DLD1 (cell line): Measurements from ENCODE around the gene KDM6A.
"Not testable (repeated sequence)": the region's sequence is repeated elsewhere in the genome, so short reads cannot be mapped to it uniquely, and the experiment has no call there.

Source experiments
- in situ Hi-C: cut with HindIII; loops from 2 replicates; pipeline ENCODE4 v1.10.0; 2017; ENCODE audit warnings: low sequenced_read_pairs

The KDM6A gene

GRCh38 chrX:44915361-44915868 lies 42.4 kb downstream of the KDM6A start:
- in situ Hi-C loops: no loop called here

- in situ Hi-C loops: no loop called here
These were observed 45.7 kb downstream of the KDM6A start for GRCh38 chrX:44918722-44919121.

GRCh38 chrX:44922980-44923379 lies 50.0 kb downstream of the KDM6A start:
- in situ Hi-C loops: no loop called here

- in situ Hi-C loops: no loop called here
These were observed 54.4 kb downstream of the KDM6A start for GRCh38 chrX:44927398-44927797.

- in situ Hi-C loops: no loop called here
These were observed 58.5 kb downstream of the KDM6A start for GRCh38 chrX:44931441-44931973.

- in situ Hi-C loops: no loop called here
These were observed 62.2 kb downstream of the KDM6A start for GRCh38 chrX:44935172-44935571.

- in situ Hi-C loops: no loop called here
These were observed 62.7 kb downstream of the KDM6A start for GRCh38 chrX:44935640-44936039.

GRCh38 chrX:44937606-44938005 lies 64.6 kb downstream of the KDM6A start:
- in situ Hi-C loops: no loop called here

- in situ Hi-C loops: no loop called here
These were observed 65.1 kb downstream of the KDM6A start for GRCh38 chrX:44938111-44938510.

- in situ Hi-C loops: not testable (repeated sequence)
These were observed 67.6 kb downstream of the KDM6A start for GRCh38 chrX:44940541-44940940.

GRCh38 chrX:44943007-44943406 lies 70.0 kb downstream of the KDM6A start:
- in situ Hi-C loops: no loop called here

GRCh38 chrX:44944894-44945293 lies 71.9 kb downstream of the KDM6A start:
- in situ Hi-C loops: no loop called here

GRCh38 chrX:44945736-44946135 lies 72.7 kb downstream of the KDM6A start:
- in situ Hi-C loops: no loop called here

- in situ Hi-C loops: no loop called here
These were observed 73.8 kb downstream of the KDM6A start for GRCh38 chrX:44946771-44947170.

GRCh38 chrX:44947995-44948394 lies 75.0 kb downstream of the KDM6A start:
- in situ Hi-C loops: no loop called here

GRCh38 chrX:44948406-44948805 lies 75.4 kb downstream of the KDM6A start:
- in situ Hi-C loops: no loop called here

- in situ Hi-C loops: no loop called here
These were observed 76.1 kb downstream of the KDM6A start for GRCh38 chrX:44949125-44949524.

- in situ Hi-C loops: not testable (repeated sequence)
These were observed 77.7 kb downstream of the KDM6A start for GRCh38 chrX:44950471-44951366.

GRCh38 chrX:44951572-44952067 lies 78.6 kb downstream of the KDM6A start:
- in situ Hi-C loops: no loop called here

- in situ Hi-C loops: no loop called here
These were observed 79.5 kb downstream of the KDM6A start for GRCh38 chrX:44952329-44953027.

- in situ Hi-C loops: no loop called here
These were observed 80.9 kb downstream of the KDM6A start for GRCh38 chrX:44953734-44954502.
